ENCODE data around the gene IL16.

DNA sequence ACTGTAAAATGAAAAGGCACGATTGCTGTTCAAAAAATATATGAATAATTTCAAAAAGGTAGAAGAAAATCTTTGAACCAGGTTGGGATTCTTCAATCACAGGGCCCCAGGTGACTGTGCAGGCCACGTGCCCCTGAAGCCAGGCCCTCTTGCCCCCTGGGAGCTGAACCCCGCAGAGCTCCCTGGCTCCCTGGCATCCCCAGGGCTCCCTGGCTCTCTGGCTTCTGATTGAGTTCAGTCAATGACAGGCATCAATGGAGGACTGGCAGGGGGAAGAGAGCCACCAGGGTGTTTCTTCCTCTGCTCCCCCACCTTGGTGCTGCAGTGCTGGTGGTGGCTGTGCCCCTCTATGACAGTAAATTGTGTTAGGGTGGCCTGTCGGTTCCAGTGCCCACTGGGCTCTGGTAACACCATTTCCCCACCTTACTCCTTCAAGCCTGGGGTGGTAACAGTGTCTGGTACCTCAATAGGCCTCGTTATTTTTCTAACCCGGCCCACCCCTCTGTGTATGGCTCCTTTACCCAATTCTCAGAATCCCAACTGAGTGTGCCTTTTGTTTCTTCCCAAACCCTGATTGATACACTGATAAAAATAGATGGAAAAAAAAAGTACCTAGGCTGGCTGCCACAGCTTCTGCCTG is 64.6 kb downstream of the IL16 start:
- TF ChIP-seq, protein P1, sequence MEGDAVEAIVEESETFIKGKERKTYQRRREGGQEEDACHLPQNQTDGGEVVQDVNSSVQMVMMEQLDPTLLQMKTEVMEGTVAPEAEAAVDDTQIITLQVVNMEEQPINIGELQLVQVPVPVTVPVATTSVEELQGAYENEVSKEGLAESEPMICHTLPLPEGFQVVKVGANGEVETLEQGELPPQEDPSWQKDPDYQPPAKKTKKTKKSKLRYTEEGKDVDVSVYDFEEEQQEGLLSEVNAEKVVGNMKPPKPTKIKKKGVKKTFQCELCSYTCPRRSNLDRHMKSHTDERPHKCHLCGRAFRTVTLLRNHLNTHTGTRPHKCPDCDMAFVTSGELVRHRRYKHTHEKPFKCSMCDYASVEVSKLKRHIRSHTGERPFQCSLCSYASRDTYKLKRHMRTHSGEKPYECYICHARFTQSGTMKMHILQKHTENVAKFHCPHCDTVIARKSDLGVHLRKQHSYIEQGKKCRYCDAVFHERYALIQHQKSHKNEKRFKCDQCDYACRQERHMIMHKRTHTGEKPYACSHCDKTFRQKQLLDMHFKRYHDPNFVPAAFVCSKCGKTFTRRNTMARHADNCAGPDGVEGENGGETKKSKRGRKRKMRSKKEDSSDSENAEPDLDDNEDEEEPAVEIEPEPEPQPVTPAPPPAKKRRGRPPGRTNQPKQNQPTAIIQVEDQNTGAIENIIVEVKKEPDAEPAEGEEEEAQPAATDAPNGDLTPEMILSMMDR (IDR thresholded peaks at IDR 0.05; ENCODE audit: borderline replicate concordance, extremely low read depth, low read length, poor library complexity, severe bottlenecking), result no peak
- no peak for TF ChIP-seq EZH2 (IDR thresholded peaks at IDR 0.05; ENCODE audit: borderline replicate concordance, low read depth, low read length, severe bottlenecking)

Data from DND-41 (cell line).